Measurements from ENCODE around the gene EDDM3A.

The EDDM3A gene

GRCh38 chr14:20790464-20791116, 44.9 kb downstream of the EDDM3A start:
- DNase-seq: no peak

DNA sequence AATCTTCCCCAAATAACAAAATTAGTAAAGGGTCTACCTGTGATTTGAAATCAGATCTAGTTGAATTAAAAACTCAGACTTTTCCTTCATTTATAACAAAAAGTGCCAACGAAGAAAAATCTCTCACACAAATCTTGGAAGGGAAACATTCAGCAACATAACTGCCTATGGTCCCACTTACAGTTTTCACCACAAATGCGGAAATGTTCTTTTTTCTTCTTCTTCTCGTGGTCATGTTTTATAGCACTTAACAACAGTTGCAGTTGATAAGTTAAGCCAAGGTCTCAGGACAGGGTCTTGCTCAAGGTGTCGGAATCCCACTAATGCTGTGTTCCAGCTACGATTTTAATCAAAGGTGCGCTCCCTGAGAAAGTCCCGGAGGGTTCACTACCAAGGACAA, 45.5 kb downstream of the EDDM3A start:
- no peak for DNase-seq

GRCh38 chr14:20791597-20791996, 45.9 kb downstream of the EDDM3A start:
- no peak for DNase-seq

GRCh38 chr14:20792556-20792955, 46.9 kb downstream of the EDDM3A start:
- no peak for DNase-seq

DNA sequence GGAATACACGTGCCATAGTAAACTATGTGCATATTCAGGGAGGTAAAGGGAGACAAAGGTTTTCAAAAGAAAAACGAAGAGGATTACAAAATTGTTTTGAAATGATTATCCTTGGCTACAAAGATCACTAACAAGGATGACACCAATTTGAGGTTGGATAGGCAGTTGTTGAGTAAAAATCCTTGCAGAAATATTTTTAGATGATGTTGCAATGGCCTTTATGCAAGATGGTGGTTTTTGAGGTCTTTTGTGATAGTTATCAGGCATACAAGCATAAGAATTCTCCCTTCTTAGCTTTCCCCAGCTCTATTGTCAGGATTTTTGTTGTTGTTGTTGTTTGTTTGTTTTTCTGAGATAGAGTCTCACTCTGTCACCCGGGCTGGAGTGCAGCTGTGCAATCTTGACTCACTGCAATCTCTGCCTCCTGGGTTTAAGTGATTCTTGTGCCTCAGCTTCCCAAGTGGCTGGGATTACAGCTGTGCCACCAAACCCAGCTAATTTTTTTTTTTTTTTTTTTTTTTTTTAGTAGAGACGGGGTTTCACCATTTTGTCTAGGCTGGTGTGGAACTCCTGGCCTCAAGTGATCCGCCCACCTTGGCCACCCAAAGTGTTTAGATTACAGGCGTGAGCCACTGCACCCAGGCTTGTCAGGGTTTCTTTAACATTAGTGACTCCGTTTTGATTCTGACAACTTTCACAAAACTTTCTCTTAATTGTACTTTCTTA, 49.1 kb downstream of the EDDM3A start:
- DNase-seq: no peak

GRCh38 chr14:20797164-20797563, 51.5 kb downstream of the EDDM3A start:
- DNase-seq: no peak

Measured in NCI-H1417 (cell line).